ENCODE results near the gene AHCTF1. TPM values are rescaled to one million over a fixed set of nuclear protein-coding genes. Genes with fewer than 3 reads are reported as not detected.
"Not testable (repeated sequence)": the region's sequence is repeated elsewhere in the genome, so short reads cannot be mapped to it uniquely, and the experiment has no call there.

The AHCTF1 gene
- total RNA-seq, 1 experiment from 2014 or later: 112 TPM

GRCh38 chr1:246860401-246860800 is 71.3 kb downstream of the AHCTF1 start:
- H3K4me1 Mint-ChIP-seq (ENCODE audit: insufficient read depth, unreplicated experiment): no peaks in the 10 kb centered on the region
- intact Hi-C loops (cut with micrococcal nuclease): no loop called here
- no peak overlapping the region for H3K4me3 Mint-ChIP-seq (ENCODE audit: unreplicated experiment)
- BruUV-seq (replicated peaks): no TSS peak
- ChIA-PET CTCF (interaction anchor here (1.6 kb wide), 1 partner anchor 16 kb away, joined by 3 read pairs; no protein-coding TSS in a partner anchor), POLR2A (interaction anchor here (1.2 kb wide), 1 partner anchor 10 kb away, joined by 3 read pairs; no protein-coding TSS in a partner anchor)
- no peaks in the 10 kb centered on the region for H3K27me3 Mint-ChIP-seq (ENCODE audit: insufficient read depth, unreplicated experiment)
- H3K27ac Mint-ChIP-seq (ENCODE audit: low read depth, unreplicated experiment): peak overlapping the region; percentile 64
- peaks cover 93% of the 10 kb centered on the region for H3K36me3 Mint-ChIP-seq (ENCODE audit: insufficient read depth, unreplicated experiment)
- TF ChIP-seq, protein P1, sequence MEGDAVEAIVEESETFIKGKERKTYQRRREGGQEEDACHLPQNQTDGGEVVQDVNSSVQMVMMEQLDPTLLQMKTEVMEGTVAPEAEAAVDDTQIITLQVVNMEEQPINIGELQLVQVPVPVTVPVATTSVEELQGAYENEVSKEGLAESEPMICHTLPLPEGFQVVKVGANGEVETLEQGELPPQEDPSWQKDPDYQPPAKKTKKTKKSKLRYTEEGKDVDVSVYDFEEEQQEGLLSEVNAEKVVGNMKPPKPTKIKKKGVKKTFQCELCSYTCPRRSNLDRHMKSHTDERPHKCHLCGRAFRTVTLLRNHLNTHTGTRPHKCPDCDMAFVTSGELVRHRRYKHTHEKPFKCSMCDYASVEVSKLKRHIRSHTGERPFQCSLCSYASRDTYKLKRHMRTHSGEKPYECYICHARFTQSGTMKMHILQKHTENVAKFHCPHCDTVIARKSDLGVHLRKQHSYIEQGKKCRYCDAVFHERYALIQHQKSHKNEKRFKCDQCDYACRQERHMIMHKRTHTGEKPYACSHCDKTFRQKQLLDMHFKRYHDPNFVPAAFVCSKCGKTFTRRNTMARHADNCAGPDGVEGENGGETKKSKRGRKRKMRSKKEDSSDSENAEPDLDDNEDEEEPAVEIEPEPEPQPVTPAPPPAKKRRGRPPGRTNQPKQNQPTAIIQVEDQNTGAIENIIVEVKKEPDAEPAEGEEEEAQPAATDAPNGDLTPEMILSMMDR (IDR thresholded peaks at IDR 0.05; ENCODE audit: unreplicated experiment): no peak
- peak; percentile 29 for DNase-seq (ENCODE audit: unreplicated experiment)
- no peaks in the 10 kb centered on the region for H3K9me3 Mint-ChIP-seq (ENCODE audit: unreplicated experiment)

GRCh38 chr1:246856371-246856770 is 75.4 kb downstream of the AHCTF1 start:
- intact Hi-C loops (cut with micrococcal nuclease): no loop called here
- BruUV-seq (replicated peaks): no TSS peak
- no peak for DNase-seq (ENCODE audit: unreplicated experiment)
- TF ChIP-seq, protein P1 (IDR thresholded peaks at IDR 0.05; ENCODE audit: unreplicated experiment): no peak
- H3K4me3 Mint-ChIP-seq (ENCODE audit: unreplicated experiment): no peak overlapping the region
- no peaks in the 10 kb centered on the region for H3K9me3 Mint-ChIP-seq (ENCODE audit: unreplicated experiment)
- H3K27ac Mint-ChIP-seq (ENCODE audit: low read depth, unreplicated experiment): no peak overlapping the region
- H3K4me1 Mint-ChIP-seq (ENCODE audit: insufficient read depth, unreplicated experiment): no peaks in the 10 kb centered on the region
- peaks cover 100% of the 10 kb centered on the region for H3K36me3 Mint-ChIP-seq (ENCODE audit: insufficient read depth, unreplicated experiment)
- POLR2A ChIA-PET: interaction anchor here (0.6 to 1.3 kb wide), 4 partner anchors 9 to 481 kb away, joined by 3 to 4 read pairs (median 4); partner anchors contain the start of gene AHCTF1
- CTCF ChIA-PET: no interaction called here
- no peaks in the 10 kb centered on the region for H3K27me3 Mint-ChIP-seq (ENCODE audit: insufficient read depth, unreplicated experiment)

DNA sequence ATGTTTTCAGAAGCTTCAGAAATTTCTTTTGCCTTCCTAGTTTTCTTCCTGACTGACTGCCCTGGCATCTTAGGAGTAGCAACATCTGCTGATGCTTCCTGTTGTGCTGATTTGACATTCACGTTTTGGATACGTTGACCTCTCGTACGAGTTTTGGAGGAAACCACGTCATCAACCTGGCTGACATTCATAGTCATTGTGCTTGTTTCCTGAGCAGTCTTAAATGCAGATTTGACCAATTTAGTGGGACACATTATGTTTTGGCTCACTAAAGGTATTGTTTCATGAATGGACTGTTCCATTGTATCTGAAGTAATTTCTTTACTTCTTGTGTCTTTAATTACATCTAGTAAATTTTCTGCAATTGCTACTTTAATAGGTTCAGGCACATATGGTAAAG is 81.1 kb downstream of the AHCTF1 start:
- H3K27ac Mint-ChIP-seq (ENCODE audit: low read depth, unreplicated experiment); BruUV-seq (replicated peaks); DNase-seq (ENCODE audit: unreplicated experiment); CTCF ChIA-PET; H3K4me3 Mint-ChIP-seq (ENCODE audit: unreplicated experiment); intact Hi-C loops (cut with micrococcal nuclease); H3K4me1 Mint-ChIP-seq (ENCODE audit: insufficient read depth, unreplicated experiment); H3K9me3 Mint-ChIP-seq (ENCODE audit: unreplicated experiment); H3K27me3 Mint-ChIP-seq (ENCODE audit: insufficient read depth, unreplicated experiment): not testable (repeated sequence)
- POLR2A ChIA-PET: interaction anchor here (0.6 to 1.5 kb wide), 3 partner anchors 19 to 57 kb away, joined by 3 to 5 read pairs (median 4); no protein-coding TSS in a partner anchor
- H3K36me3 Mint-ChIP-seq (ENCODE audit: insufficient read depth, unreplicated experiment): peaks cover 100% of the 10 kb centered on the region

DNA sequence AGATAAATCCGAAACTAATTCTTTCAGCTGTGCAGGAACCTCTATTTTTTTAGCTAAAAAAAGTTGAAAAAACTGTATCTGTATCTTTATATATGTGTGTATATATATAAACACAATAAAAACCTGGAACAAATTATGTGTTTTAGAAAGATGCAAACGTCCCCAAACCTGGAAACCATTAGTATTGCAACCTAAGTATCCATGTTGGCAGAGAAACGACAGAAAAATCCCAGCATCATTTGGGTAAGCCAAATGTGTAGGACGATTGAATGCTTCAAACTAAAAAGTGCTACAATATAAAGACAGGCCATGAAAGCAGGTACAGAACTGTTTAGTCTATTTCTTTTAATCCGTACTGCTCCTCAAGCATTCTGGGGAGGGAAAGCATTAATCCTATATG is 87.9 kb downstream of the AHCTF1 start:
- H3K36me3 Mint-ChIP-seq (ENCODE audit: insufficient read depth, unreplicated experiment): peaks cover 100% of the 10 kb centered on the region
- no peak for DNase-seq (ENCODE audit: unreplicated experiment)
- POLR2A ChIA-PET: no interaction called here
- H3K9me3 Mint-ChIP-seq (ENCODE audit: unreplicated experiment): no peaks in the 10 kb centered on the region
- H3K27ac Mint-ChIP-seq (ENCODE audit: low read depth, unreplicated experiment): no peak overlapping the region
- no peaks in the 10 kb centered on the region for H3K27me3 Mint-ChIP-seq (ENCODE audit: insufficient read depth, unreplicated experiment)
- CTCF ChIA-PET: interaction anchor here (1.0 kb wide), 1 partner anchor 88 kb away, joined by 3 read pairs; the partner anchor contains the start of gene AHCTF1
- BruUV-seq (replicated peaks): no TSS peak
- intact Hi-C loops (cut with micrococcal nuclease): no loop called here
- no peaks in the 10 kb centered on the region for H3K4me1 Mint-ChIP-seq (ENCODE audit: insufficient read depth, unreplicated experiment)
- TF ChIP-seq, protein P1 (IDR thresholded peaks at IDR 0.05; ENCODE audit: unreplicated experiment): no peak
- H3K4me3 Mint-ChIP-seq (ENCODE audit: unreplicated experiment): no peak overlapping the region

GRCh38 chr1:246840761-246841160 is 91.0 kb downstream of the AHCTF1 start:
- CTCF ChIA-PET; H3K27ac Mint-ChIP-seq (ENCODE audit: low read depth, unreplicated experiment); H3K4me3 Mint-ChIP-seq (ENCODE audit: unreplicated experiment); H3K9me3 Mint-ChIP-seq (ENCODE audit: unreplicated experiment); DNase-seq (ENCODE audit: unreplicated experiment); BruUV-seq (replicated peaks); intact Hi-C loops (cut with micrococcal nuclease); H3K27me3 Mint-ChIP-seq (ENCODE audit: insufficient read depth, unreplicated experiment): not testable (repeated sequence)
- Mint-ChIP-seq H3K36me3 (ENCODE audit: insufficient read depth, unreplicated experiment) (peaks cover 79% of the 10 kb centered on the region), H3K4me1 (ENCODE audit: insufficient read depth, unreplicated experiment) (peaks cover 23% of the 10 kb centered on the region)
- POLR2A ChIA-PET: interaction anchor here (0.6 to 1.6 kb wide), 2 partner anchors 14 to 1491 kb away, joined by 3 to 6 read pairs; no protein-coding TSS in a partner anchor

Data from MCF 10A (cell line).